ENCODE results near the gene RTCB.
"Not testable (repeated sequence)": the region's sequence is repeated elsewhere in the genome, so short reads cannot be mapped to it uniquely, and the experiment has no call there.

Gene RTCB

DNA sequence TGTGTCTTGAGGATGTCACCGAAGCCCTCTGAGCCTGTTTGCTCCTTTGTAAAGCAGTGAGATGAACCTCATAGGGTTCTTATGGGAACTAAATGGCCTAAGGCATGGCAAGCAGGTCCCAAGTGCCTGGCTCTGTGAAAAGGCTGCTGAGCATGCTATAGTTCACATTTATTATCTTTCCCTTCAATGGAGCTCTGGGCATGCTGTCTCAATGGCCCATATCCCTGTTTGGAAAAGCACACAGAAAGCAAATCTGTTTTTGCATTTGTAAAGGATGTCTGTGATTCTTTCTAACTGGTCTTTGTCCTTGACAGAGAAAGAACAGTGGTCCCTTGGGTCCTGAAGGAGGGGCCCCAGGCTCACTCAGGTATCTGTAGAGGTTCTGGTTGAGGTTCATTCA, 26.4 kb downstream of the RTCB start:
- DNase-seq: no peak

DNA sequence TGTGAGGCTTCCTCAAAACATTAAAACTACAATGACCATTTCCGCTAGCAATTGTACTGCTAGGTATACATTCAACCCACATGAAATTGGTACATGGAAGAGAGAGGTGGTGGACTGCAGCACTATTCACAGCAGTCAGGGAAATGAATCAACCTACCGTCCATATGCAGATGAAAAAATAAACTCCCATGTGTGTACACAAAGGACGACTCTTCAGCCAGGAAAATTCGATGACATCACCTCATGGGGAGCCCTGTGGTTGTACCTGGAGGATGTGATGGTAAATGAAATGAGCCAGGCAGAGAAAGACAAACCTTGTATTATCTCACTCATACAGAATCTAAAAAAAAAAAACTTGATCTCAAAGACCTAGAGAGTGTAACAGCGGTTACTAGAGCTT, 31.1 kb downstream of the RTCB start:
- DNase-seq: no peak

DNA sequence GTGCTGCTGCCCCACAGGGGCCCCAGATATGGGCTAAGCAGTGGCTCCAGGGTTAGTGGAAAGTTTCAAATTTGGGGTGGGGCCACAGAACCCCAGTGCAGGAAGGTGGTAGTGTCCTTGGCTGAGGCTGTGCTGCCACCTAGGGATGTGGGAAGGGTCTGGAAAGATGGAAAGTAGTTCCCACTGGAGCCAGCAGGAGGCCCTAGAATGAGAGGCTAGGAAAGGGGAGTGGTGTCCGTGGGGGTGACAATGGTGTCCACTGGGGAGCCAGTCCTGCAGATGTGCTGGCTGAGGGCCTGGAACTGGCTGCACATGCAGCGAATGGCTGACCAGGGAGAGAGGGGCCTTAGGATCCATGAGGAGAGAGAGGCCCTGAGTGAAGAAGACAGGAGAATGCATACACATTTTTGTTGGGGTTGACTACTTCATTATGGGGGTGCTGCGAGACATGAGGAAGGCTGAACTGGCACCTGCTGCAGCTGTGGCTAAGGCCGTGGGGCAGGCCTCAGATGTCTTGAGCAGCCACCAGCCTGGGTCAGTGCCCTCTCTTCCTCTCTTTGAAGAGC, 33.3 kb downstream of the RTCB start:
- DNase-seq: no peak

DNA sequence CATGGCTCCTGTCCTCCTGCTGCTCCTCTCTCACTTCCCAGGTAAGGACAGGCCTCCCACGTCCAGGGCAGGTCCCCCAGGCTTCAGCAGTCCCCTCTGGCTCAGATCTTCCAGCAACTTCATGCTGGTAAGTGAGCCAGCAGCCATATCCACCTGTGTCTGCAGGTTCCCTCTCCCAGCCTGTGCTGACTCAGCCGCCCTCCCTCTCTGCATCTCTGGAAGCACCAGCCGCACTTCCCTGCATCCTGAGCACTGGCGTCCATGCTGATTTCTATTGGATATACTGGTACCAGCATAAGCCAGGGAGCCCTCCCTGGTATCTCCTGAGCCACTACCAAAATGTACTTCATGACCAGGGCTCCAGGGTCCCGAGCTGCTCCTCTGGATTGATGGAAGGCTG, 35.4 kb downstream of the RTCB start:
- no peak for DNase-seq

DNA sequence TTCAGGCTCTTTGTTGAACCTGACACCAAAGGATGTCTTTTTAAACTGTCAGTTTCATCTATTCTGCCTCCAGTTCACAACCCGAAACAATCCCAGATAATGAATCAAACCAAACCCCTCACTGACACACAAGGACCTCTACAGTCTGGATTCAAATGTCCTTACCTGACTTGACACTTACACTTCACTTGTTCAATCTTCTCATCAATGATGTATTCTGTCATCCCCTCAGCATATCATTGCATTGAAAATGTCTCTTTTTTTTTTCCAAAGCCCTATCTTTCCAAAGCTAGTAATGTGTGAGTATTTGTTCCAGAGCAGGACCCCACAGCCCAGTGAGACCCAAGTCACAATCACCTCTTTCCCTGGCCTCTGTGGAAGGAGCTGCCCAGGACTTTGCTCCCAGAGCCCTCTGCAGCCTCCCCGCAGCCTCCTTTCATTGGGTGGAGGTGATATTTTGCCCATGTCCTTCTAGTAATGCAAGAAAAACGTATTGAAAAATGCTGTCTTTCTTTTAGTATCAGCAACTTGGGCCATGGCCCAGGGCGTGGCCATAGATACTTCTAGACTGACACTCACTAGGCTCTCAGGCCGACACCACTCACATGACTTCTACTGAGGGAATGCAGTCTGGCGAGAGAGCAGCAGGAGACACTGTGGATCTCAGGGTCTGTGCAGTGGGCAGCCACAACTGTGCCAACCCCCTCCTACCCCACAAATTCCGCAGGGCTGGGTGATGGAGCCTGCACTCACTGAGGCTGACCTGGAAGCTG, 36.2 kb downstream of the RTCB start:
- no peak for DNase-seq

DNA sequence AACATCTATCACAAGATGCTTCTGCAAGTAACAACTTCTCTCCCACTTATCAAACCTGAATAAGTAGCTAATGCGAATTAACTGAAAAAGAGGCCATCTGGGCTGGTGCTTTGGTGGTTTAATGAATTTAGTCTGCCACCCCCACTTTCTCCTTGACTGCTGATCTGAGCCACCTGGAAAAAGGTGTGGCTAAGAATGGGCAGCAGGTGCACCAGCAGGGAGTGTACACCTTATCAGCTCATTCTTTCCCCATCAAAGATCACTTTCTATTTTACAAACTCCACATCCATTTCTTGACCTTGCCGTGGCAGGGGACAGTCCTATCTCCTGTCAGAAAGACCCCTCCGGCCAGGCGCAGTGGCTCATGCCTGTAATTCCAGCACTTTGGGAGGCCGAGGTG, 47.8 kb downstream of the RTCB start:
- no peak for DNase-seq

DNA sequence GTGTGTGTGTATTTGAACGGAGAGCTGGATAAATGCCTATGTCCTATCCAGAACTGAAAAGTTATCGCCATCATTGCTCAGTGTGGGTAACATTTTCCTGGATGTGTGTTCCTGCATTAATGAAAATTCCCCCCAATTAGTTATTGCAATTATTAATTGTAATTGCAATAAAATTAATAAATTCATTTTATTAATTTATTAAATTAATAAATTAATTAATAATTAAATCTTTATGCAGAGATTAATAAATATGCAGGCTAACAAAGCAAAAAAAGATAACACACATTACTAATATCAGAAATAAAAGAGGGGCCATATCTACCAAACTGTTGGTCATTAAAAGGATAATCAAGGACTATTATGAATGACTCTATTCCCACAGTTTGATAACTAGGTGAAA, 50.8 kb downstream of the RTCB start:
- no peak for DNase-seq

DNA sequence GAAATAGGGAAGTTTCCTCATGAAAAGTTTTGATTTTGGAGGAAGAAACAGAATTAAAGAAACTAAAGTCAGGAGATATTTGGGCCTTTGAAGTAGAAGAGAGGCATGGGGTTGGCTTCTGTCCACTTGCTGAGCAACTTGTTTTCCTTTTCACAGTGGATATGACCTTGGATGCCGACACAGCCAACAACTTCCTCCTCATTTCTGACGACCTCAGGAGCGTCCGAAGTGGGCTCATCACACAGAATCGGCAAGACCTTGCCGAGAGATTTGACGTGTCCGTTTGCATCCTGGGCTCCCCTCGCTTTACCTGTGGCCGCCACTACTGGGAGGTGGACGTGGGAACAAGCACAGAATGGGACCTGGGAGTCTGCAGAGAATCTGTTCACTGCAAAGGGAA, 52.0 kb downstream of the RTCB start:
- DNase-seq: not testable (repeated sequence)

DNA sequence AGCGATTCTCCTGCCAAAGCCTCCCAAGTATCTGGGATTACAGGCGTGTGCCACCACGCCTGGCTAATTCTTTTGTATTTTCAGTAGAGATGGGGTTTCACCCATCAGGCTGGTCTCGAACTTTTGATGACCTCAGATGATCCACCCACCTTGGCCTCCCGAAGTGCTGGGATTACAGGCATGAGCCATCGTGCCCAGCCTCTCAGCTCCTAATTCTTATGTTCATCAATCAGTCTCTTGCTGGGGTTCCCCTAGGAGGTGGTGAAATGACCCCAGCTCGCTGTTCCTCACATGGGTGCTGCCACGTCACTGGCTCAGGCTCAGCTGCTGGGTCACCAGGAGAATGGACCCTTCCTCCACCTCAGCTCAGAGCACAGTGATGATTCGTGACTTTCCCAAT, 54.5 kb downstream of the RTCB start, which contains the start of gene RFPL3:
TSS of gene RFPL3 (plus strand) at position 301 of the 400 bp plus-strand sequence. CDS start 205 bp downstream, outside the sequence.
- not testable (repeated sequence) for DNase-seq

DNA sequence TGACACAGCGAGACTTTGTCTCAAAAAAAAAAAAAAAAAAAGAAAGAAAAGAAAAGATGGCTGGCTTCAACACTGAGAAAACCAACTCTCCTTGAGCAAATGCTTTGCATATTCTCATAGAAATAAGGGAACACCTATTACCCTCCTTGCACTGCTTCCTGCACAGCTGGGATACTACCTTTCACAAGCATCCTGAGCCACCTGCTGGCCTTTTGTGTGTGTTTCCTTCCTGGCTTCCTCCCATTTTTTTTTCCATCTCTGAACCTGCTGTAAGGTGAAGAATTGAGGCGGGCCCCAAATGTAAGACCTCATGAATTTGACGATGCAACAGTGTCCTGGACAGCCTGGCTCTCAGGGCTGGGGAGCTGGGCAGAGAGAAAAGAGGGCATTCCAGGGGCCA, 56.3 kb downstream of the RTCB start:
- DNase-seq: peak; percentile 3

DNA sequence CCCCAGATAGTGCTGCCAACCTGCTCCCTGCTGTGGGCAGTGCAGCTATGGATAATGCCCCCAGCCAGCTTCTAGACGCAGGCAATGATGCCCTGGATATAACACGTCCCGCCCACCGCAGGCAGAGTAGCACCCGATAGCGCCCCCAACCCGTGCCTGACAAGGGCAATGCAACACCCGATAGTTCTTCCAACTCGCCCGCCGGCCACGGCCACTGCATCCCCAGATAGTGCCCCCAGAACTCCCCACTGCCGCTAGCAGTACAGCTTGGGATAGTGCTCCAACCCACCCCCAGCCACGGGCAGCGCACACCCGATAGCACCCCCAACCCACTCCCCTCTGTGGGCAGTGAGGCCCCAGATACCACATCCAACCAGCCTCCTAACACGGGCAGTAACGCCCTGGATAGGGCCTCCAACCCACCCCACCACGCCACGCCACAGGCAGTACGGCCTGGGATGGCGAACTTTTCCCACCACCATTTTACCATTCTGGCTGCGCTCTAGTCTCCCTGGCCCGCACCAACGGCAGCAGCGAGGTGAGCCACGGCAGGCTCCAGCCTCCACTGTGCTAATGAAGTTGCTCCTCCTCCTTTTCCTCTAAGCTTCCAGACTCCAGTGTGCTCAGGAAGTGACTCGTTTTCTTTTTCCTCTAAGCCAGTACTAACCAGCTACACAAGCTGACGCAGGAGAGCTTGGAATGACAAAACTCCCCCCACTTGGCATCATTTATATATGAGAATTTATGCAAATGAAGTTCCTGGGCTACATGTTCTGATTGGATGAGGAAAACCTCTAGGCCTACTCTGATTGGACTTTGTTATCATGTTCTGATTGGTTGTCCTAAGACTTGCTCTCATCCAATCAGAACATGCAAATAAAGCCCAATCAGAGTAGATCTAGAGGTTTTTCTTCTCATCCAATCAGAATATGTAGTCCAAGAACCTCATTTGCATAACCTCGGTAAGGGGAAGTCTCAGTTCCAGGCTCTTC, 57.4 kb downstream of the RTCB start:
- no peak for DNase-seq

DNA sequence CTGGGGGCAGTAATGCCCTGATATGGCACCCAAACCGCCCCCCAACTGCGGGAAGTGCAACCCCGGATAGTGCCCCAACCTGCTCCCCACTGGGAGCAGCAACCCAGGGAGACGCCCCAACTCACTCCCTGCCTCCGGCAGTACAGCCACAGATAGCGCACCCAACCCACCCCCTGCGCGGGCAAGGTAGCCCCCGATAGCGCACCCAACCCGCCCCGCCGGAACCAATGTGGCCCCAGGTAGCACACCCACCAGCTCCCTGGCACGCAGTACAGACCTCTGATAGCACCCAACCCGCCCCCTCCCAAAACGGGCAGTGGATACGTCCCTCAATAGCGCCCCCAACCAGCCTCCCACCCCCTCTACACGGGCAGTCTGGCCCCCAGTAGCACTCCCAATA, 58.2 kb downstream of the RTCB start:
- no peak for DNase-seq

DNA sequence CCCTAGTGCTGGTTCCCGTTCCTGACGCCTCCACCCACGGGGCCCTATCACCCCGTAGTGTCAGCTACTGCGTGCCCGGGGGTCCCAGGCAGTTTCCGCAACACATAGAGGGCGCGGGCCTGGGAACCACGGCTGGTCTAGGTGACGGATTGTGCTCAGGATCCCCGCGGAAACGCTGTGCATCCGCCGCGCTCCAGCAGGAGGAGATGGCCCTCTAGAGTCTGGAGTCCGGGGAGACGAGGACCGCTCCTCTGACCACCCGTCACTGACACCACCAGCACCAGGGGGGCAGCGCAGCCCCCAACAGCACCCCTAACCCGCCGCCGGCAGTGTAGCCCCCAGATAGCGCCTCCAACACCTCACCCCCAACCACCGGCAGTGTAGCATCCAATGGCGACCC, 58.8 kb downstream of the RTCB start:
- no peak for DNase-seq

DNA sequence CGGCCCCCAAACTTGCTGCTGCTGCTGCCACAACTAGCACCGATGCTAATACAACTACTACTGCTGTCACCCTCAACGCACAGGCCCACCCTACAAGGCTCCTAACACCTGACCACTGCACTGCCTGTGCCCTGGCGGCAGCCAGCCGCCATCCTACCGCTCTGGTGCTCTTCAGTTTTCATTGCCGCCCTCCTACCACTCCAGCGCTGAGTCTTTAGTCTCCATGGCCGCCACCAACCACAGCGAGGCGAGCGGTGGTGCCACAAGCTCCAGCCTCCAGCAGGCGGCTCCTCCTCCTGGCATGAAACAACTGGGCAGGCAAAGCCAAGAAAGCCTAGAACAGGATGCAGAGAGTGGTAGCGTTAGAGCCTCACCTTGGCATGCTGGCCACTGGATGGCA, 59.4 kb downstream of the RTCB start:
- DNase-seq: no peak

DNA sequence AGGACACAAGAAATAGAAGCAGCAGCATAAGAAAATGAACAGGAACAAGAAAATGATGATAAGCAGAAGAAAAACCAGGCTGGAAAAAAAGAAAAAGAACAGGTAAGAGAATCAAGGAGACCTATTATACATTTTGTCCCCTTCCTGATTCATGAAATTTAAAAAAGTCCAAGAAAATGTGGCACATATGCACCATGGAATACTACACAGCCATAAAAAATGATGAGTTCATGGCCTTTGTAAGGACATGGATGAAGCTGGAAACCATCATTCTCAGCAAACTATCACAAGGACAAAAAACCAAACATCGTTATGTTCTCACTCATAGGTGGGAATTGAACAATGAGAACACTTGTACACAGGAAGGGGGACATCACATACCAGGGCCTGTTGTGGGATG, 60.2 kb downstream of the RTCB start:
- DNase-seq: not testable (repeated sequence)

DNA sequence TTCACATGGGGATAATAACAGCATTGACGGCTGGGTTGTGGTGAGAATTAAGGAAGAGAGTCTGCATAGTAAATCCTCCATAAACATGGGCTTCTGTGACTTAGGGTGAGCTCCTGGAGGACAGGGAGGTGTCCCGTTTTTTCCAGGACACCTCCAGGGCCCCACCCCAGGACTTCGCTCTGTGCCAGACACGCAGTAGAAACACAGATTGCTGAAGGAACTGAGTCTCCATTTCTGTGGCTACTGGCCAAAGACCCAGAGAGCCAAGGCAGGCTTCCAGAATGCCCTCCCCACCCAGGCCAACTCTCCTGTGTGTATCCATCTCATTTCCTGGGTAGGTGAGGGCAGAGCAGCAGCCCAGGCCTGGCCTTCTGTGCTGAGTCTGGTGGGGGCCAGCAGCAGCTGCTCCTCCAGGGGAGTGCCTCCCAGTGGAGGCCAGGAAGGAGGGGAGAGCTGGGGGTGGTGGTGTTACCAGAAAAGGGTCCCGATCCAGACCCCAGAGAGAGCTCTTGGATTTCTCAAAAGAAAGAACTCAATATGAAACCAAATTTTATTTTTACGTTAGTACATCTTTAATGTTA, 63.9 kb downstream of the RTCB start:
- DNase-seq: no peak

DNA sequence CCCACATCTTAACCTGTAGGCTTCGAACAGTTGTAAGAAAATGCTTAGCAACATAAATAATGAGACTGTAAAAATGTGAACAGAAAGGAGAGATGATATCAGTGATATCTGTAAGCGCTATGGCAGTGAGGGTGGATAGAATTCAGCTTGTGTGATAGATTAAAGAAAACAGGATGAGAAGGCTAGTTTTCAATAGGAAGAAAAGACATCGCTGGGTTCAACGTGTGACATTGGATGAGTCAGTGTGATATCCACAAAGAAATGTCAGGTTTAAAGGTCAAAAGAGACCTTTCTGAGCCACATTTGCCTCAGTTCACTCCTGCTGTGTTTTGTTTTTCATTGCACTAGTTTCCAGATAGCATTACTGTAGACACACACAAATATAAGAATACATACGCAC, 68.1 kb downstream of the RTCB start:
- DNase-seq: no peak

DNA sequence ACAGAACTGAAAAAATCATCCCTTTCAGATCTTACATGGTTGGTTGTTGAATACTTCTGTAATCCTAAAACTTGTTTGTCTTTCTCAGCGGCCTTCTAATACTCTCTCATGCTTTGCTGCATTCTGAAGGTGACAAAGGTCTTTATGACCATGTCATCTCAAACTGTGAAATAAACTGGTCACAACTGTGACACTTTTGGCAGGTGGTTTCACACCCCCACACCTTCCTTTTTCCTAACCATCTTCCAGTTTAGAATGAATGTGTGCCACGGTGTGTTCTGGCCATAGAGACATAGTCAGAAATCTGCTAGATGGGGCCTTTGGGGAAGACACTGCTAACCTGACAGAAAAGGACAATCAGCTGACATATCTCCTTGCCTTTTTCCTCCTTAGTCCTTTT, 69.1 kb downstream of the RTCB start:
- no peak for DNase-seq

DNA sequence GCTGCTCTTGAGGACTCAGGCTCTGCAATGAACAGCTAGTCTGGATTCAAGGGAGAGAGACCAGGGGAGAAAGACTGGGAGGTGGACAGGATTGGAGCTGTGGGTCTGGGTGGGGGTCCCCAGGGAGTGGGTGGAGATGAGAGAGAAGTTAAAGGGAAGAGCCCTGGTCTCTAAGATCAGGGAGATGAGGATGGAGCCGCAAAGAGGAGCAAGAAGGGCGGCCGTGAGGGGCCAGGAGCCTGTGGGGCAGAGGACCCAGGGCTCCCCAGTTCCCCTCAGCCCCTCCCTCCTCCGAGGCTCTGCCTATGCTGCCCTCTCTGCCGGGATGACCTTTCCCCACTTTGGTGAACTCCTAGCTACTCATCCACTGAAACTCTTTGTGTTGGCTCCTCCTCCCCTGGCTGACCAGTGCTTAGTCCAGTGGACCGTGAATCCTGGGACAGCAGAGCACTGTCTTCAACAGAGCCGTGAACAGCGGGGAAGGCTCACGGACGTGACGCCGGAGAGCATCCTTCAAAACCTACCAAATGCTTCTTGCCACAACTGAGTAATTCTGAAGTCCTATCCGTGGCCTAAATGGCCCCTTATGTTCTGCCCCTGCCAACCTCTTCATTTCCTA, 70.8 kb downstream of the RTCB start:
- no peak for DNase-seq

DNA sequence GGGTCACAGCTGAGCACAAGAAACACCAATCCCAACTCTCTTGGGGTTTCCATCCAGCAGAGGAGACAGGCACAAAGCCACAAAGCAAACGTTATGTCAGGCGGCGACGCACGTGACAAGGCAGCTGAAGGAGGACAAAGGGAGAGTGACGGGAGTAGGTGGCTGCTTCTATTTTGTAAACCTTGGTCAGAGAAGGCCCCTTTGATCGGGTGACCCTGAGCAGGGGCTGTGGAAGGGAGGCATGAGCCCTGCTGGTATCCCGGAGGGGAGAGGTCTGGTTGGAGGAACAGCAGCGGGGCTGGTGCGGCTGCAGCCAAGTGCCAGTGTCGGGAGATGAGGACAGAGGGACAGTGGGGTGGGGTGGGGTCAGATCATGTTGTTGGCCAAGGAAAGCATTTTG, 71.6 kb downstream of the RTCB start:
- DNase-seq: no peak

DNA sequence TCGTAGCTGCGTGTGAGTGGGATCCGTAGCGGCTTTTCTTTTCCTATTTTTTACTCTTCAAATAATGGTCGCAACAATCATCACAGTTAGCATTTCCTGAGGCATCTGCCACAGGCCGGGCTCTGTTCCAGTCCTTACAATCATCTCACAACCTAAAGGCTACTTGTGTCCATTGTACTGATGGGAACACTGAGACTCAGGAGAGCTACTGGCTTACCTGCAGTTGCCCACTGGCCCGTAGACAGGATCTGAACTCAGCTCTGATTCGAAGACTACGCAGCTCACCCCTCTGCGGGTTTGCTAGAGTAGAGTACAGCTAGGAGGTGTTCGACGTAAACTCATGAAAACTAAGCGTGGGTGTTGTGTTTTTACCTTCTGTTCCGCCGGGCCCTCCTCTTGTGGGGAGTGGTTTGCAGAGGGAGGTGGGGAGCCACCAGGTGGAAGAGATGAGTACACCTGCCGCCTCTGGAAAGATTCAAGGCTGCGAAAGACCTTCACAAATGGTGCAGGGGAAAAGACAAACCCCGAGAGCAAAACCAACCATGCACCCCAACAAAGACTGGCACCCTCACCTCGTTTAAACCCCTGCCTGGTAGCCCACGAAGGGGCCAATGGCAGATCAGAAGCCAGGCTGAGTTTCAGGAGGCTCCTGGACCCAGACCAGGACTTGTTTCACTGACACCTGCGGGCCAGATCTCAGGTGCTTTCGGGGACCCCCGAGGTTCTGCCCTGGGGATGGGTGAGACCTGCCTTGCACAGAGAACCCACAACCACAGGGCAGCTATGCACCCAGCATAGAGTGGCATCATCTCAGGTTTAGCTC, 72.6 kb downstream of the RTCB start:
- no peak for DNase-seq

DNA sequence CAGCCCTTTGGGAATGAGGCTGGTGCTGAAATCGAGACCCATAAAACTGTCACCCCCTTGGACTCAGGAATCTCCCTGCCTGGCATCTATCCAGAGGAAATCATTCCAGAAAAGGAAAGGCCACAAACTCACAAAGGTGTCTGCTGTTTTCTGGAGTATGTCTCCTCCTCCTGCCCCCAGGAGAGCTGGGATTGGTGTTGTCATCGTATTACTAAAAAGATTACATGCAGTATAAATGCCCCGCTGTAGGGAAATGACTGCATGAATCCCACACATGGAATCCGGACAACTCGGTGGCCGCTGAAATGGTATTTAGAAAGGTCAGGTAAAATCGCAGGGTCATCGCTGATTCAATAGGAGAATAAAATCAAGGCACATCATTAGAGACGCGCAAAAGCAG, 73.3 kb downstream of the RTCB start:
- no peak for DNase-seq
